HepG2 (cell line): ENCODE results near the gene CMTM3. TPM values are rescaled to one million over a fixed set of nuclear protein-coding genes. Genes with fewer than 3 reads are reported as not detected.

Experiments used
- ELK4 ChIP-seq: sonication (generic); formaldehyde crosslinking; IDR thresholded peaks from 2 replicates; pipeline ENCODE4 v1.9.0; 2021; ENCODE audit warnings: missing genetic modification reagents, borderline replicate concordance
- FOXO1 ChIP-seq: sonication (generic); formaldehyde crosslinking; IDR thresholded peaks from 2 replicates; pipeline ENCODE4 v1.4.0; 2020; ENCODE audit warnings: missing genetic modification reagents
- HNRNPL ChIP-seq: fragments of 200-400 bp; formaldehyde crosslinking; IDR thresholded peaks from 2 replicates; pipeline ENCODE4 v1.6.1; 2017; ENCODE audit warnings: mild to moderate bottlenecking, low read depth, low read length
- JUND ChIP-seq: sonication (generic); formaldehyde crosslinking; IDR thresholded peaks from 2 replicates; pipeline ENCODE4 v1.8.0; 2022; ENCODE audit warnings: mild to moderate bottlenecking, missing genetic modification reagents
- PBX2 ChIP-seq: IDR thresholded peaks from 2 replicates; pipeline ENCODE4 v1.6.1; 2016; ENCODE audit warnings: control low read depth
- REXO4 ChIP-seq: sonication (generic); formaldehyde crosslinking; IDR thresholded peaks from 2 replicates; pipeline ENCODE4 v1.8.0; 2022; ENCODE audit warnings: missing genetic modification reagents, mild to moderate bottlenecking, borderline replicate concordance
- SIN3A ChIP-seq: IDR thresholded peaks from 2 replicates; pipeline ENCODE4 v1.6.1; 2011; ENCODE audit warnings: low read depth, mild to moderate bottlenecking, control low read depth, low read length, borderline replicate concordance
- SP140L ChIP-seq: sonication (generic); formaldehyde crosslinking; IDR thresholded peaks from 2 replicates; pipeline ENCODE4 v1.4.0; 2020; ENCODE audit warnings: missing genetic modification reagents, borderline replicate concordance
- SRSF1 ChIP-seq: fragments of 200-400 bp; formaldehyde crosslinking; optimal IDR thresholded peaks from 2 replicates; pipeline ENCODE3; 2017; ENCODE audit warnings: mild to moderate bottlenecking, low read depth, low read length, moderate library complexity
- ZNF180 ChIP-seq: sonication (generic); formaldehyde crosslinking; IDR thresholded peaks from 2 replicates; pipeline ENCODE4 v1.4.0; 2020; ENCODE audit warnings: low read depth, missing genetic modification reagents, borderline replicate concordance
- ZNF232 ChIP-seq: sonication (generic); formaldehyde crosslinking; IDR thresholded peaks from 2 replicates; pipeline ENCODE4 v1.4.0; 2020; ENCODE audit warnings: missing genetic modification reagents, borderline replicate concordance
- ZNF362 ChIP-seq: sonication (generic); formaldehyde crosslinking; IDR thresholded peaks from 2 replicates; pipeline ENCODE4 v1.4.0; 2020; ENCODE audit warnings: missing genetic modification reagents, mild to moderate bottlenecking, borderline replicate concordance
- ZNF430 ChIP-seq: sonication (generic); formaldehyde crosslinking; IDR thresholded peaks from 2 replicates; pipeline ENCODE4 v1.9.0; 2021; ENCODE audit warnings: mild to moderate bottlenecking, missing genetic modification reagents
- ZSCAN12 ChIP-seq: sonication (generic); formaldehyde crosslinking; IDR thresholded peaks from 2 replicates; pipeline ENCODE4 v1.9.0; 2021; ENCODE audit warnings: mild to moderate bottlenecking, missing genetic modification reagents
- polyA plus RNA-seq, 8 experiments: library from polyadenylated mRNA; depleted of rRNA in 3 of 8; stranded (reverse) in 7 of 8; unstranded in 1 of 8; fragments of >200 nt; fragmentation: Illumina TruSeq in 4 of 8; extraction: Trizol in 4 of 8; gene quantifications; 2 replicates each; pipeline versions ENCODE4 v1.2.1 to v1.2.3, GENCODE V29; 2011 to 2016; ENCODE audit warnings: low read depth in 4 of 8, missing spikeins in 1 of 8, mixed read lengths in 1 of 8; ENCODE audit not compliant: insufficient read depth in 1 of 8
- total RNA-seq, 5 experiments: library from RNA; depleted of rRNA; stranded (reverse); fragments of >200 nt; fragmentation: Illumina TruSeq; extraction: Trizol; gene quantifications; 2 replicates each; pipeline ENCODE4 v1.2.3, GENCODE V29; 2016; ENCODE audit warnings: low read depth in 1 of 5
- TF ChIP-seq, protein P1 (sequence below): sonication (generic); formaldehyde crosslinking; IDR thresholded peaks from 2 replicates; pipeline ENCODE4 v1.4.0; 2020; ENCODE audit warnings: low read depth, mild to moderate bottlenecking, missing genetic modification reagents
- TF ChIP-seq, protein P2 (sequence below): sonication (generic); formaldehyde crosslinking; IDR thresholded peaks from 2 replicates; pipeline ENCODE4 v1.5.0; 2020; ENCODE audit warnings: mild to moderate bottlenecking, missing genetic modification reagents, borderline replicate concordance
- TF ChIP-seq, protein P3 (sequence below): sonication (generic); formaldehyde crosslinking; IDR thresholded peaks from 2 replicates; pipeline ENCODE4 v1.8.1; 2023; ENCODE audit warnings: missing genetic modification reagents, mild to moderate bottlenecking, borderline replicate concordance

CMTM3 gene
- total and polyA plus RNA-seq, 2 of the 13 experiments (the other 11 are each of a cell fraction or from before 2014, with no cell fraction given) = 29.2 to 48.7 TPM

DNA sequence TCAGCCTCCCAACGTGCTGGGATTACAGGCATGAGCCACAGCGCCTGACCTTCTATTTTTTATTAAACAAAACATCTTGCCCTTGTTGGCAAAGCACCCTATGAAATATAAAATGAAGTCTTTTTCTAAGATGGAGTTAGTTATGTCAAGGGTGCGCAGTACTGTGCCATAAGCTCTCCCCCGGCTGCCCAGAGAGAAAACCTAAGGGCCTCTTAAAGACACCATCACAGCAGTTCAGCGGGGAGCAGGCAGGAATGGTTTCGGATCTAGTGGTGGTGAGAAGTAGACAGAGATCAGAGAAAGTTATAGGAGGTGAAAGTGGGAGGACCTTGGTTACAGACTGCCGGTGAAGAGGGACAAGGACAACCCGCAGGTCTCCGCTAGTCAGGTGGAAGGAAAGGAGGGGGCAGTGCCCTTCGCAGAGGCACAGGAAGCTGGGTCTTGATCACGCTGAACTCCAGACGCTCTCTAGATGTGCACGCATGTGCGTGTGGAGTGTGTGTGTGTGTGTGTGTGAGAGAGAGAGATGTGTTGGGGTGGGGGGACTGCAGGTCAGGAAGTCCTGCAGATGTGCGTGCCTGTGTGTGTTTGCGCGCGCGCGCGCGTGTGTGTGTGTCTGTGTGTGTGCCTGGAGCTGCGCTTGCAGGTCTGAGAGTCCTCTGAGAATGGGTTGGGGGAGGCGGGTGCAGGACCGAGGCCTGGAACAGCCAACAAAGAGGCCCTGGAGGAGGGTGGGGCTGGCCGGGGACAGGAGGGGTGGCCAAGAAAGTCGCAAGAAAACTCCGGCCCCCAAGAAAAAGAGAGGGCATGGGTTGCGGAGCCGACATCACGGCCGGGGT, 748 bp upstream of the CMTM3 start (continued):
- TF ChIP-seq ELK4 (CRISPR knock-in tag) (no peak), SRSF1 (peak; percentile 75), ZNF430 (CRISPR knock-in tag) (no peak; the same call in 1 of the 2 replicates), ZNF180 (no peak), ZSCAN12 (CRISPR knock-in tag) (no peak), REXO4 (no peak), HNRNPL (0 out of 2 replicates have a peak, but pooled peaks have one; percentile 66), ZNF362 (CRISPR knock-in tag) (no peak; the same call in 1 of the 2 replicates), SP140L (CRISPR knock-in tag) (no peak), SIN3A (peak; percentile 60; the same call in 1 of the 2 replicates), FOXO1 (CRISPR knock-in tag) (no peak), JUND (peak; percentile 75; the same call in 1 of the 2 replicates), ZNF232 (no peak), PBX2 (CRISPR knock-in tag) (no peak)
- TF ChIP-seq, protein P1, sequence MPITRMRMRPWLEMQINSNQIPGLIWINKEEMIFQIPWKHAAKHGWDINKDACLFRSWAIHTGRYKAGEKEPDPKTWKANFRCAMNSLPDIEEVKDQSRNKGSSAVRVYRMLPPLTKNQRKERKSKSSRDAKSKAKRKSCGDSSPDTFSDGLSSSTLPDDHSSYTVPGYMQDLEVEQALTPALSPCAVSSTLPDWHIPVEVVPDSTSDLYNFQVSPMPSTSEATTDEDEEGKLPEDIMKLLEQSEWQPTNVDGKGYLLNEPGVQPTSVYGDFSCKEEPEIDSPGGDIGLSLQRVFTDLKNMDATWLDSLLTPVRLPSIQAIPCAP (CRISPR knock-in tag) = 0 out of 2 replicates have a peak, but pooled peaks have one; percentile 18
- TF ChIP-seq, protein P2, sequence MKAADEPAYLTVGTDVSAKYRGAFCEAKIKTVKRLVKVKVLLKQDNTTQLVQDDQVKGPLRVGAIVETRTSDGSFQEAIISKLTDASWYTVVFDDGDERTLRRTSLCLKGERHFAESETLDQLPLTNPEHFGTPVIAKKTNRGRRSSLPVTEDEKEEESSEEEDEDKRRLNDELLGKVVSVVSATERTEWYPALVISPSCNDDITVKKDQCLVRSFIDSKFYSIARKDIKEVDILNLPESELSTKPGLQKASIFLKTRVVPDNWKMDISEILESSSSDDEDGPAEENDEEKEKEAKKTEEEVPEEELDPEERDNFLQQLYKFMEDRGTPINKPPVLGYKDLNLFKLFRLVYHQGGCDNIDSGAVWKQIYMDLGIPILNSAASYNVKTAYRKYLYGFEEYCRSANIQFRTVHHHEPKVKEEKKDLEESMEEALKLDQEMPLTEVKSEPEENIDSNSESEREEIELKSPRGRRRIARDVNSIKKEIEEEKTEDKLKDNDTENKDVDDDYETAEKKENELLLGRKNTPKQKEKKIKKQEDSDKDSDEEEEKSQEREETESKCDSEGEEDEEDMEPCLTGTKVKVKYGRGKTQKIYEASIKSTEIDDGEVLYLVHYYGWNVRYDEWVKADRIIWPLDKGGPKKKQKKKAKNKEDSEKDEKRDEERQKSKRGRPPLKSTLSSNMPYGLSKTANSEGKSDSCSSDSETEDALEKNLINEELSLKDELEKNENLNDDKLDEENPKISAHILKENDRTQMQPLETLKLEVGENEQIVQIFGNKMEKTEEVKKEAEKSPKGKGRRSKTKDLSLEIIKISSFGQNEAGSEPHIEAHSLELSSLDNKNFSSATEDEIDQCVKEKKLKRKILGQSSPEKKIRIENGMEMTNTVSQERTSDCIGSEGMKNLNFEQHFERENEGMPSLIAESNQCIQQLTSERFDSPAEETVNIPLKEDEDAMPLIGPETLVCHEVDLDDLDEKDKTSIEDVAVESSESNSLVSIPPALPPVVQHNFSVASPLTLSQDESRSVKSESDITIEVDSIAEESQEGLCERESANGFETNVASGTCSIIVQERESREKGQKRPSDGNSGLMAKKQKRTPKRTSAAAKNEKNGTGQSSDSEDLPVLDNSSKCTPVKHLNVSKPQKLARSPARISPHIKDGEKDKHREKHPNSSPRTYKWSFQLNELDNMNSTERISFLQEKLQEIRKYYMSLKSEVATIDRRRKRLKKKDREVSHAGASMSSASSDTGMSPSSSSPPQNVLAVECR (CRISPR knock-in tag) = peak; percentile 68; the same call in 1 of the 2 replicates
- TF ChIP-seq, protein P3, sequence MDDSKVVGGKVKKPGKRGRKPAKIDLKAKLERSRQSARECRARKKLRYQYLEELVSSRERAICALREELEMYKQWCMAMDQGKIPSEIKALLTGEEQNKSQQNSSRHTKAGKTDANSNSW (CRISPR knock-in tag) = no peak
